ENCODE results near the gene ZNF575.

- TF ChIP-seq CTCF (optimal IDR thresholded peaks at IDR 0.05 in 1 of 3, IDR thresholded peaks at IDR 0.05 in 1 of 3, conservative IDR thresholded peaks at IDR 0.05 in 1 of 3; ENCODE audit: extremely low read depth in 1 of 3, insufficient read depth in 2 of 3, low read length in 3 of 3) (no peak), EZH2 (IDR thresholded peaks at IDR 0.05; ENCODE audit: low read length) (no peak)
Observed at GRCh38 chr19:43574424-43575155, 41.6 kb downstream of the ZNF575 start.

Data from keratinocyte (primary cell).